Fibroblast of skin of left quadriceps (primary cell): Measurements from ENCODE around the gene PRDX6.
"Not testable (repeated sequence)": the region's sequence is repeated elsewhere in the genome, so short reads cannot be mapped to it uniquely, and the experiment has no call there.

Experiments
- DNase-seq, 2 experiments: peaks; one replicate each; pipeline ENCODE4 v3.0.0-alpha.2; 2013; ENCODE audit warnings: low read depth in 2 of 2

The PRDX6 gene

GRCh38 chr1:173467426-173467825 lies 9.7 kb upstream of the PRDX6 start:
- DNase-seq: no peak

DNA sequence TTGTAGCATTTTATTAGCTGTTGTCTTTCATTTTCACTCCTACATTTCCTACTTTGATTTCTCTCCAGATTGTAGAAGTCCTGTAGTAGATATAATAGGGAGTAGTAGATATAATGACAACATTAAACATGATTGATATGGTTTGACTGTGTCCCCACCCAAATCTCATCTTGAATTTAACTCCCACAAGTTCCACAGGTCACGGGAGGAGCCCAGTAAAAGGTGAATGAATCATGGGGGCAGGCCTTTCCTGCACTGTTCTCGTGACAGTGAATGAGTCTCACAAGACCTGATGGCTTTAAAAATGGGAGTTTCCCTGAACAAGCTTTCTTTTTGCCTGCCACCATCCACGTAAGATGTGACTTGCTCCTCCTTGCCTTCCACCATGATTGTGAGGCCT lies 7.5 kb upstream of the PRDX6 start:
- DNase-seq: no peak

- no peak for DNase-seq
Measured at GRCh38 chr1:173470608-173471007, 6.5 kb upstream of the PRDX6 start.

DNA sequence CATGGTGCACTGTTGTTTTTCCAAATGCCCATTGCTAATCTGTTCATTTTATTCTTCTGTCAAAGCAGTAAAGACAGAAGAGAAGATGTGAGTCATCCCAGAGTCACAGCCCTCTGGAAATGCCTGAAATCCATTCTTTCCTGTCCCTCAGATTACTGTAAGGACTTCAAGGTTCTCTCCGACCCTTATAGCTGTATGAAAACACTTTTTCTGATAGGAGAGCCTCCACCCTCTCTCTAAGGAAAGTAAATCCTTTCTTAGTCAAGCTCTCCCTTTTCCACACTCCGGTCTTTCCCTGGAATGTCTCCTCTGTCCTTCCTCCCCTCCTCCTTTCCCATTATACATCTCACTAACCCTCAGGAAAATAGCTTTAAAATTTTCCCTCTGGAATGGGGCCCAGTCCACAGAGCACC lies 3.5 kb upstream of the PRDX6 start:
- peak in 1 of 2 experiments; percentile 14 for DNase-seq

DNA sequence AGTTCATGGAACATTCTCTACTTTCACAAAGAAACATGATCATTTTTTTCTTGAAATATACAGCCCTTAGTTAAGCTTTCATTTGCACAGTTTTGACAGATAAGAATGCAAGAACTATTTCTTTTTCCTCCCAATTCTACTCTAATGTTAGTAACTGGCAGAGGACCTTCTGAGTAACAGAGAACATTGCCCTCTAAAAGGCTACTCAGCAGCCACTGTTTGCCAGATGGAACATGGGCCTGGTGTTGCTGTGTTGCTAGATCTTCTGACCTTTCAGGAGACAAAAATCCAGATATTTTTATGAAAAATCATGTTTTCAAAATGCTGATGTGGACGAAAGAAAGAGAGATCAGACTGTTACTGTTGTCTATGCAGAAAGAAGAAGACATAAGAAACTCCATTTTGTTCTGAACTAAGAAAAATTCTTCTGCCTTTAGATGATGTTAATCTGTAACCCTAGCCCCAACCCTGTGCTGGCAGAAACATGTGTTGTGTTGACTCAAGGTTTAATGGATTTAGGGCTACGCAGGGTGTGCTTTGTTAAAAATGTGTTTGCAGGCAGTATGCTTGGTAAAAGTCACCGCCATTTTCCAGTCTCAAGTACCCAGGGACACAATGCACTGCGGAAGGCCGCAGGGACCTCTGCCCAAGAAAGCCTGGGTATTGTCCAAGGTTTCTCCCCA lies 2.9 kb upstream of the PRDX6 start:
- no peak for DNase-seq

- DNase-seq: not testable (repeated sequence)
Measured at GRCh38 chr1:173474780-173475421, 2.2 kb upstream of the PRDX6 start.

DNA sequence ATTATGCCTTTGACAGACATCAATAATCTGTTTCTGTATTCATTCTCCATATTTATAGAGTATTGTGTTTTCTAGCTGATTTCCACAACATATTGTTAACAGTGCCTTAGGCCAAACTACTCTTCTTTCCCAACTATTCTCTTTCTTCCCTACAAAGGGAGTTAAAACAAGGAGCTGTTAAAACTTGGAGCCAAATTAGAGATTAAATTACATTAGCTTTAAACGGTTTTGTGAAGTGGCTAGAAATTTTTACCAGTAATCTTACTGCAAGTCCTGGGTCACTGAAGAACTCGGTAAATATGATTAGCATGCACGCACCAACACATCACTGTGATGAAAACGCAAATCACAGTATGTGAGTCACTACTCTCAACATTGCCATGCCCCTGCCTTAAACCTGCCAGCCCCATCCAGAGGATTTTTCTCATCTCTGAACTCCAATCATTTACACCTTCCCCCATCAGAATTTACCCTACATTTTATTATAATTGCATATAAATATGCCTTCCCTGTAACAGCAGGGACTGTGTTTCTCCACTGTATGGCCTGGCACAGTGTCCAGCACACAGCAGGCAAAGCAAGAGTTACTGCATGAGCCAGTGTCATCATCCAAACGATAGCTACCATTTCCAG lies 1.5 kb upstream of the PRDX6 start:
- DNase-seq: peak in 1 of 2 experiments; percentile 25

GRCh38 chr1:173476197-173476664 lies 904 bp upstream of the PRDX6 start:
- no peak for DNase-seq

DNA sequence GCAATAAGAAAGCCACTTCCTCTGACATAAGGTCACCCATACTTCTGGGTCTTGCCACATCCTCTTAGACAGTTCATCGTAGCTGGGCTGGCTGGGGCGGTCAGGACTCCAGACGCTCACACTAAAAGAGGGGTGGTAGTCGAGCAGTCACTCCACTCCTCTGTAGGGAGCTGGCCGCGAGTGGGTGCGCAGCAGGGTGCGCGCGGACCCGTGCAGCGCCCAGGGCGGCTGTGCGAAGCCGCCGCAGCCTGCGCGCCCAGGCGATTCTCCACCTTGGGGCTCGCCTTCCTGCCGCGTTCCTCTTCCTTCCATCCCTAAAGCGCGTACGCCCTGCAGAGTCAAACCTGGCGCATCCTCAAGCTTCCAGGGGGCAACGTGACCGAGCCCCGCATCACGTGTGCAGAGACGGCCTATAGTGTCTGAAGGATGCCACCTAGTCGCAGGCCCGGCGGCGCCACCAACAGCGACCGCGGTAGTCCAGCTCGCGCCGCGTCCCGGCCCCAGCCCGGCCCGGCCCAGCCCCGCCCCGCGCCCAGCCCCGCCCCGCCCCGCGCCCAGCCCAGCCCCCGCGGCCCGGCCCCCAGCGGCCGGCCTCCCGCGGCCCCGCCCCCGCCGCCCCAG lies 360 bp upstream of the PRDX6 start:
- peak; percentile 68 to 69 for DNase-seq

DNA sequence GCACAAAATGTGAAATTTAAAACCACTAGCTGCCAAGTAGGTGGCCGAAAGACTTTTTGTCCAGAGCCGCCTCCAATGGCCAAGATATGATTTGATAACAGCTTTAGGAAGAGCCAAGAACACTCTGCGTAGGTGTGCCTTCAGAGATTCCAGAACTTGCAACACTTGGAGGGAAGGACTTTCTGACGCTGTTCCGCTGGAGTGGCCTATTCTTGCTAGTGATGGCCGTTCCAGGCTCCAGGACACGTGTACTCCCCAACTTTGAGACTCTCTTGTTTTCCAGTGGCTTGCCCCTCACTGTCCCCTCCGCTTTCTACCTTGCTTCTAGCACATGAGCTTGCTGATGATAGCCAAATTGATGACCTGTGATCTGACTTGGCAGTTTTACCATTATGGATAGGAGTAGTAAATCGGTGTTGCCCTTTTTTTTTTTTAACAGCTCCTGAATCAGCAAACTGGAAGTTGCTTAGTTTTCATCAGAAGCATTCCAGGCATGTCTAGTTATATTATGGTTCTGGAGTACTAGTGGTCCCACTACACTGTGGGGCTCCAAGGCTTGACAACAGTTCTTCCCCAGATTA lies 1.0 kb downstream of the PRDX6 start:
- peak in 1 of 2 experiments; percentile 17 for DNase-seq

DNA sequence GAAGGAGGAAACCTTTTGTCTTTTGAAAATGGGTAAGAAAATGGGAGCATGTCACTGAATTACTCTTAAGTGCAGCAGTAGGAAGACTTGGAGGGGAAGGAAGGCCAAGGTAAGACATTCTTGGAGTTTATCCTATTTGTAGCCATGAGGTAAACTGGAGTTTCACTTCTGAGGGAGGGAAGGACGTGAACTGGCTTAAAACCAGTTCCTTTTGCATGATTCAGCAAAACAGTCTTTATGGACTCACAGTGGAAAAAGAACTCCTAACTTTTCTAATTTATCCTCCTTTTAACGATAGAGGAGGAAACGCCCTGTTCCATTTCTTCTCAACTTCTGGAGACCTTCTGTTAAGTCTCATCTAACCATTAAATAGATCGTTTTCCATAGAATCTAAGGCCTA lies 2.5 kb downstream of the PRDX6 start:
- DNase-seq: no peak

DNA sequence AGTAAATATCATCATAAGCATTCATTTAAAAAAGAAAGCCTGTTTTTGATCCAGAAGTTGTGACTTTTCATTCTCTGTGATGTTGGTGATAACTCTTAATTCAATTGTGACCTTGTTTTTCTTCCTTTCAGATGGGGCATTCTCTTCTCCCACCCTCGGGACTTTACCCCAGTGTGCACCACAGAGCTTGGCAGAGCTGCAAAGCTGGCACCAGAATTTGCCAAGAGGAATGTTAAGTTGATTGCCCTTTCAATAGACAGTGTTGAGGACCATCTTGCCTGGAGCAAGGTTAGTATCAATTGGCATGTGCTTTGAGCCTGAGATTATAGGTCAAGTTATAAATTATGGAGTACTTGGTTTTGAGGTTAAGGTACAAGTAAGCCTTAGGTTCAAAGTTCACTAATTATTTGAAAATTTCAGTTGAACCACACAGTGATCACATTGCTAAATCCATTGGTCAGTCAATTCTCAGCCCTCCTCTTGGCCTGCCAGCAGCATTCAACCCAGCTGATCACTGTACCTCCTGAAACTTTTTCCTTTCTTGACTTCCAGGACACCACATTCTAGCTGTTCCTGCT lies 4.1 kb downstream of the PRDX6 start:
- DNase-seq: no peak

DNA sequence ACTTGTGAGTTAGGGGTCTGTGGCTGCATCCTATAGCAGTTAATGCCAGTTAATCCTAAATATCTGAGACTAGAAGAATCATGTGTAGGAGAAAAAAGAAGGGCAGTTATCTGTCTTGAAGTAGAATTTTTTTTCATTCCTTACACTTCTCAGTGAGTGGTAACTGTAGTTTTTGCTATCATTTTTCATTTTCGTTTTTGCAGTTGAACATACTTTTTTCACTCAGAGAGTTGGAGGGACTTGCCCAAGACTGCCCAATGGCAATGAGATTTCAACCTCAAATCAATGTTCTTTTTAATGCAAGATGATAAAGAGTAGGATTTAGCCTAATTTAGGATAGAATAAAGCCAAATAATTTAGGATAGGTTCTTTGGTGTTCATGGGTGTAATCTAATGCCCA lies 5.5 kb downstream of the PRDX6 start:
- no peak for DNase-seq

- no peak for DNase-seq
Measured at GRCh38 chr1:173484276-173484675, 7.1 kb downstream of the PRDX6 start.

DNA sequence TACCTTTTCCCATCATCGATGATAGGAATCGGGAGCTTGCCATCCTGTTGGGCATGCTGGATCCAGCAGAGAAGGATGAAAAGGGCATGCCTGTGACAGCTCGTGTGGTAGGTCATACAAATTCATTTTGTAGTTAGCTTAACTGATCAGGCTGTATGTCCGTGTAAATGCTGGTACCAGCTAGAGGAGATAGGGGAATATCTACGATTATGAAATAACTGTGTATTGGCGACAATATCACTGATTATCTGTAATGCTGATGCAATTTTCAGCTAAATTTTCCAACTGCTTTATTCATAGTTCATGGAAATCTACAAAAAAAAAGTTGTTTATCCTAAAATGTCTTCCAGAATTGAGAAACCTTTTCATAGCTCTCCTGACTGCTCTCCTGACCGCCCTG lies 8.3 kb downstream of the PRDX6 start:
- DNase-seq: no peak

DNA sequence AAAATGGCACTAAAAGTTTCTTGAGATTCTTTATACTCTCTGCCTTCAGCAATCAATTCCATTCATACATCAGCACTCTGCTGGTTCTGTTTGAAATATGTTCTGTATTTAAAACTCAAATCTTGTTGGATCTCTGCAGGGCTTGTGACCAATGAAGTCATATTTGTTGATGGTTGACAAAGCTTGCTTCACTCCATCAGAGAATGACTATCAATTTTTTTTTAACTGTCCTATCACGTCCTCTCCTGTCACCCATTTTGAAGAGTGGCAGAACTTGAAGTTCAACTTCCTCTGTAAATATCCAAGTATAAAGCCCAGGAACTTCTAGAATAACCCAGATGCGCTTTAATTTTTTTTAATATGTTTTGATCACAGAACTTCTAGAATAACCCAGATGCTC lies 10.9 kb downstream of the PRDX6 start:
- no peak for DNase-seq

- no peak for DNase-seq
Measured at GRCh38 chr1:173489149-173489600, 12.0 kb downstream of the PRDX6 start.

DNA sequence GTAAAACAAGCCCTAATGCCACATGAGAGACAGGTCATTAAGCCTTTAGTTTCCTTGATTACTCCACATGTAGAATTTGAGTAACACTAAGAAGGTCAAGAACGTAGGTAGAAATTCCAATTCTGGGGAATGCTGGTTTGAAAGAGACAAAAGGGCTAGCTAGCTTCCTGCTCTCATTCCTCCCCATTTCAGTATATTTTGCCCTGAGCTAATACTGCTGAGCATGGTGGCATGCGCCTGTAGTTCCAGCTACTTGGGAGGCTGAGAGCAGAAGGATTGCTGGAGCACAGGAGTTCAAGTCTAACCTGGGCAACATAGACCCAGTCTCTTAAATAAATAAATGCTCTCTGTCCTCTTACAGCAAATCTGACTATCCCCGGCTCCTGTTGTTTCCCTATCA lies 12.8 kb downstream of the PRDX6 start:
- DNase-seq: no peak

DNA sequence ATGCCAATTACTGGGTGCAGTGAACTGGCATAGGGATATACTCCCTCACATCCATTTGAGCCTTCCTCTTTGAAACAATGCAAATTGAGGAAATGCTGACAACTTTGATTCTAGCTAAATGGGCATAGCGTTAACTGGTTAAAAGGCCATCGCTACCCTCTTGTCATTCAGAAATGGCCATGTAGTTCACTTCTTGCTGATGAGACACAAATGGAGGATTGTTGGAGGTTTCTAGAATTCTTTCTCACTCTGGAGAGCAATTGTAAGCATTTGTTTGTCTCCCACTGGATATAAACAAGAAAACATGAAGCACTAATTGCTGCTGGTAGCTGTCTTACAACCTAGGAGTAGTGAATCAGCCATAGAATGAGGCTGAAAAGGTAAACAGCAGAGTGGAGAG lies 14.4 kb downstream of the PRDX6 start:
- DNase-seq: no peak

- not testable (repeated sequence) for DNase-seq
Measured at GRCh38 chr1:173493125-173493524, 16.0 kb downstream of the PRDX6 start.

DNA sequence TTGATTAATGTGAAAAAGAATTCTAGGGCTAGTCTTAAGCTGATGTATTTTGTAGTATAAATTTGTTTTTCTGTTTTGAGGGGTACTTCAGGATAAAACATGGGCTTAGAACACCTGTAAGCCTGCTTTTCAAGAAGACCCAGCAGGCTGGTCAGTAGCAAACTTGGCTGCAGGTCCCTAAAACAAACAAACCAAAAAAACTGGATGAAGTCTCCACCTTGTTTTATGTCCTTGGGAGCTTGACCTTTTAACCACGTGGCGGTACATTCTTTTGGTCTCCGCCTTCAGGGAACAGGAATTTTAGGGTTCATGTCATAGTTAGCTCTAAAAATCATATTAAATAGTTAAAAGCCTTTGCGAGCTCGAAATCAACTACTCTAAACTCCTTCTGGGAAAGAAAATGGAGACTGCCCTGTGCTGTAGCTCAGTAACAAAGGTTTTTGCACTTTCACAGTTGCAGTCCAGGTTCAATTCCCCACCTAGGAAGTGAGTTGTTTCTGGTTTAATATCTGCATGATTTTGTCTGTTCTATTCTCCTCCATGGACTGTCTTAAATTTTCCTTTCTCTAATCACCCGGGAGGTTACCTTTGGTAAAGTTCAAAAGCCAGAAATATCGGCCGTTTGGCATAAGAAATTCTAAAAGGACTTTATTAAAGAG lies 18.6 kb downstream of the PRDX6 start:
- no peak for DNase-seq
